Activated CD8-positive, alpha-beta T cell treated with anti-CD3 and anti-CD28 coated beads for 36 hours (primary cell): ENCODE measurements around the gene SLC15A1. TPM values are rescaled to one million over a fixed set of nuclear protein-coding genes. Genes with fewer than 3 reads are reported as not detected.

Source experiments
- ATAC-seq: fragments of 200-7000 bp; cut with Tn5 transposase; one replicate; pipeline ENCODE4 v1.10.0; 2021; ENCODE audit warnings: mild to moderate bottlenecking, moderate library complexity
- CTCF ChIA-PET: fragments of 350-600 bp; sonication (Branson Sonifier 250); formaldehyde crosslinking; loops from one replicate; lab custom pipeline; 2021; ENCODE audit warnings: antibody characterized with exemption; lab: Charles Lee
- POLR2A ChIA-PET: fragments of 350-600 bp; sonication (Branson Sonifier 250); formaldehyde crosslinking; loops from one replicate; lab custom pipeline; 2021; ENCODE audit warnings: antibody characterized with exemption; lab: Charles Lee
- DNase-seq: peaks from one replicate; pipeline ENCODE4 v3.0.0-alpha.2; 2020
- H3K27ac Mint-ChIP-seq: one replicate; pipeline ENCODE4 v1.8.0; 2021; ENCODE audit warnings: mild to moderate bottlenecking, mixed read lengths
- H3K27me3 Mint-ChIP-seq: one replicate; pipeline ENCODE4 v1.8.0; 2021; ENCODE audit warnings: mixed read lengths
- H3K36me3 Mint-ChIP-seq: one replicate; pipeline ENCODE4 v1.8.0; 2021; ENCODE audit warnings: low read depth, mixed read lengths
- H3K4me1 Mint-ChIP-seq: one replicate; pipeline ENCODE4 v1.8.0; 2021; ENCODE audit warnings: low read depth, mixed read lengths
- H3K4me3 Mint-ChIP-seq: one replicate; pipeline ENCODE4 v1.8.0; 2021; ENCODE audit warnings: mild to moderate bottlenecking, moderate library complexity, mixed read lengths
- H3K9me3 Mint-ChIP-seq: one replicate; pipeline ENCODE4 v1.8.0; 2021; ENCODE audit warnings: mixed read lengths
- CTCF ChIP-seq: fragments of 200-600 bp; IDR thresholded peaks from one replicate; pipeline ENCODE4 v1.8.0; 2022; ENCODE audit warnings: antibody characterized with exemption, mild to moderate bottlenecking
- intact Hi-C: fragments of 100-400 bp; cut with micrococcal nuclease; formaldehyde crosslinking; loops from one replicate; pipeline ENCODE4 v1.10.0; 2022
- total RNA-seq, 2 experiments: library from RNA; stranded (reverse); gene quantifications; one replicate each; pipeline ENCODE4 v1.2.3, GENCODE V29; 2021

Gene SLC15A1
- total RNA-seq, 2 experiments from 2014 or later = not detected

- DNase-seq (peak; percentile 3), ATAC-seq (no peak)
- Mint-ChIP-seq H3K36me3 (no peaks in the 10 kb centered on the region), H3K4me1 (peaks cover 2% of the 10 kb centered on the region), H3K27ac (no peak overlapping the region), H3K9me3 (peaks cover 5% of the 10 kb centered on the region), H3K4me3 (no peak overlapping the region), H3K27me3 (peaks cover 15% of the 10 kb centered on the region)
- no peak for TF ChIP-seq CTCF
- POLR2A ChIA-PET = no interaction called here
- CTCF ChIA-PET = no interaction called here
- intact Hi-C loops = no loop called here
Measured at GRCh38 chr13:98706446-98707110, 45.9 kb downstream of the SLC15A1 start.

- intact Hi-C loops = no loop called here
- ATAC-seq = no peak
- H3K27me3 Mint-ChIP-seq = peaks cover 18% of the 10 kb centered on the region
Measured at GRCh38 chr13:98697791-98698190, 54.7 kb downstream of the SLC15A1 start.

GRCh38 chr13:98693756-98694155 is 58.7 kb downstream of the SLC15A1 start:
- intact Hi-C loops = no loop called here
- H3K27ac Mint-ChIP-seq = no peak overlapping the region
- no peaks in the 10 kb centered on the region for H3K36me3 Mint-ChIP-seq
- no peak for ATAC-seq
- POLR2A ChIA-PET = no interaction called here
- CTCF ChIA-PET = no interaction called here
- no peak for TF ChIP-seq CTCF
- H3K4me3 Mint-ChIP-seq = no peak overlapping the region
- H3K4me1 Mint-ChIP-seq = no peaks in the 10 kb centered on the region
- no peak for DNase-seq
- H3K9me3 Mint-ChIP-seq = no peaks in the 10 kb centered on the region
- H3K27me3 Mint-ChIP-seq = peaks cover 10% of the 10 kb centered on the region

More at GRCh38 chr13:98697791-98698190, 54.7 kb downstream of the SLC15A1 start:
- POLR2A ChIA-PET = no interaction called here
- Mint-ChIP-seq H3K36me3 (no peaks in the 10 kb centered on the region), H3K27ac (no peak overlapping the region), H3K4me1 (no peaks in the 10 kb centered on the region), H3K9me3 (no peaks in the 10 kb centered on the region), H3K4me3 (no peak overlapping the region)
- CTCF ChIA-PET = interaction anchor here (0.9 kb wide), 1 partner anchor 19 kb away, joined by 3 read pairs; no protein-coding TSS in a partner anchor
- TF ChIP-seq CTCF = no peak
- no peak for DNase-seq

GRCh38 chr13:98691360-98691759 is 61.1 kb downstream of the SLC15A1 start:
- ATAC-seq = no peak

More at GRCh38 chr13:98691360-98691759, 61.1 kb downstream of the SLC15A1 start:
- no peak for DNase-seq
- intact Hi-C loops = no loop called here
- ChIA-PET CTCF (interaction anchor here (1.3 kb wide), 1 partner anchor 10 kb away, joined by 3 read pairs; no protein-coding TSS in a partner anchor), POLR2A (no interaction called here)
- H3K27me3 Mint-ChIP-seq = peaks cover 3% of the 10 kb centered on the region
- no peaks in the 10 kb centered on the region for H3K9me3 Mint-ChIP-seq
- H3K4me3 Mint-ChIP-seq = no peak overlapping the region
- no peak overlapping the region for H3K27ac Mint-ChIP-seq
- no peaks in the 10 kb centered on the region for H3K36me3 Mint-ChIP-seq
- no peak for TF ChIP-seq CTCF
- no peaks in the 10 kb centered on the region for H3K4me1 Mint-ChIP-seq
